ENCODE data around the gene MYMK.

DNA sequence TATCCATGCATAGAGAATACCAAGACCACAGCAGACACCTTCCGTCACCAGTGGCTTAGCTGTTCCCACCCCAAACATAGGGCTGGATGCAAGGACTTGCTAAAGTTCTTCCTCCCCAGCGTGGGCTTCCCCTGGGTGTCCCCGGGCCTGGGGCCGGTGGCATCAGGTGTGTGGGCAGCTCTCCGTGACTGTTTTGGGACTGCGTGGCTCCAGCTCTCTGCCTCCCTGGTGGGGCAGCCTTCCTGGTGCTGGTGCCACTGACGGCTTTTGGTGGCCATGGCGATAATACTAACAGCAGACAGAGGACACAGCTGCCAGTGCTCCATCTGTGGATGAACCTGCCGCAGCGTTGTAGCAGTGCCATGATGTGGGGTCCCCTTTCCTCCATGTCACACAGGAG lies 60.1 kb downstream of the MYMK start:
- TF ChIP-seq, protein P1, sequence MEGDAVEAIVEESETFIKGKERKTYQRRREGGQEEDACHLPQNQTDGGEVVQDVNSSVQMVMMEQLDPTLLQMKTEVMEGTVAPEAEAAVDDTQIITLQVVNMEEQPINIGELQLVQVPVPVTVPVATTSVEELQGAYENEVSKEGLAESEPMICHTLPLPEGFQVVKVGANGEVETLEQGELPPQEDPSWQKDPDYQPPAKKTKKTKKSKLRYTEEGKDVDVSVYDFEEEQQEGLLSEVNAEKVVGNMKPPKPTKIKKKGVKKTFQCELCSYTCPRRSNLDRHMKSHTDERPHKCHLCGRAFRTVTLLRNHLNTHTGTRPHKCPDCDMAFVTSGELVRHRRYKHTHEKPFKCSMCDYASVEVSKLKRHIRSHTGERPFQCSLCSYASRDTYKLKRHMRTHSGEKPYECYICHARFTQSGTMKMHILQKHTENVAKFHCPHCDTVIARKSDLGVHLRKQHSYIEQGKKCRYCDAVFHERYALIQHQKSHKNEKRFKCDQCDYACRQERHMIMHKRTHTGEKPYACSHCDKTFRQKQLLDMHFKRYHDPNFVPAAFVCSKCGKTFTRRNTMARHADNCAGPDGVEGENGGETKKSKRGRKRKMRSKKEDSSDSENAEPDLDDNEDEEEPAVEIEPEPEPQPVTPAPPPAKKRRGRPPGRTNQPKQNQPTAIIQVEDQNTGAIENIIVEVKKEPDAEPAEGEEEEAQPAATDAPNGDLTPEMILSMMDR (IDR thresholded peaks at IDR 0.05 in 4 of 5, conservative IDR thresholded peaks at IDR 0.05 in 1 of 5): no peak
- no peak for TF ChIP-seq POLR2A (IDR thresholded peaks at IDR 0.05)
